IMR-90 (cell line): Measurements from ENCODE around the gene FYCO1.

Experiments
- BHLHE40 ChIP-seq: fragments of 150-350 bp; IDR thresholded peaks from 2 replicates; pipeline ENCODE4 v1.6.1; 2016; ENCODE audit warnings: mild to moderate bottlenecking, low read depth, low read length
- CTCF ChIP-seq: conservative IDR thresholded peaks from 2 replicates; pipeline ENCODE4 v1.5.1; 2012; ENCODE audit warnings: mild to moderate bottlenecking, low read depth, low read length, improper control_type of control experiment
- ELK1 ChIP-seq: fragments of 150-350 bp; IDR thresholded peaks from 2 replicates; pipeline ENCODE4 v1.6.1; 2016; ENCODE audit warnings: low read depth, mild to moderate bottlenecking, low read length, moderate library complexity, borderline replicate concordance
- NFE2L2 ChIP-seq: fragments of 150-350 bp; IDR thresholded peaks from 2 replicates; pipeline ENCODE4 v1.6.1; 2016; ENCODE audit warnings: low read depth, mild to moderate bottlenecking, low read length
- POLR2A ChIP-seq: IDR thresholded peaks from 2 replicates; pipeline ENCODE4 v1.6.1; 2012; ENCODE audit warnings: mild to moderate bottlenecking, low read depth, low read length

GRCh38 chr3:45978006-45978761 is 17.4 kb downstream of the FYCO1 start:
- TF ChIP-seq NFE2L2 (no peak), POLR2A (no peak), ELK1 (no peak), CTCF (no peak), BHLHE40 (no peak)
